Tibial nerve (tissue), 4 donors: ENCODE measurements around the gene GNB2. TPM values are rescaled to one million over a fixed set of nuclear protein-coding genes. Genes with fewer than 3 reads are reported as not detected.

ENCODE experiments used
- DNase-seq, 2 donors: peaks; one replicate each; pipeline ENCODE4 v3.0.0-alpha.2; 2019; ENCODE audit warnings: low spot score in 2 of 2
- H3K27ac ChIP-seq, 4 donors: fragments of 200-600 bp; sonication (generic) in 3 of 4; one replicate each; pipeline ENCODE4 v1.5.1; 2017 to 2019; ENCODE audit warnings: mild to moderate bottlenecking in 1 of 4
- H3K27me3 ChIP-seq, 2 donors: fragments of 200-600 bp; sonication (generic) in 1 of 2; one replicate each; pipeline versions ENCODE4 v1.5.1 to v1.6.0; 2017 to 2019
- H3K36me3 ChIP-seq, 3 donors: fragments of 200-600 bp; sonication (generic); one replicate each; pipeline ENCODE4 v1.5.1; 2018 to 2019
- H3K4me1 ChIP-seq, 4 donors: fragments of 200-600 bp; sonication (generic) in 3 of 4; one replicate each; pipeline ENCODE4 v1.5.1; 2017 to 2019
- H3K4me3 ChIP-seq, 4 donors: fragments of 200-600 bp; sonication (generic) in 3 of 4; one replicate each; pipeline ENCODE4 v1.5.1; 2017 to 2019; ENCODE audit warnings: mild to moderate bottlenecking in 1 of 4, moderate library complexity in 1 of 4
- H3K9me3 ChIP-seq, 4 donors: fragments of 200-600 bp; sonication (generic) in 3 of 4; one replicate each; pipeline ENCODE4 v1.5.1; 2017 to 2019
- CTCF ChIP-seq, 5 experiments: fragments of 200-600 bp in 3 of 5; fragments of 450-650 bp in 2 of 5; sonication (generic) in 3 of 5; IDR thresholded peaks; one replicate each; pipeline ENCODE4 v1.5.1; 2016 to 2019; ENCODE audit warnings: antibody characterized with exemption in 5 of 5, mild to moderate bottlenecking in 3 of 5, moderate library complexity in 2 of 5
- EP300 ChIP-seq, 2 donors: sonication (generic); formaldehyde crosslinking; IDR thresholded peaks; one replicate each; pipeline ENCODE4 v1.6.1; 2017; ENCODE audit warnings: antibody characterized with exemption in 2 of 2, mild to moderate bottlenecking in 1 of 2
- POLR2A ChIP-seq, 2 donors: fragments of 450-650 bp; IDR thresholded peaks; one replicate each; pipeline ENCODE4 v1.6.1; 2017; ENCODE audit warnings: antibody characterized with exemption in 2 of 2, mild to moderate bottlenecking in 2 of 2, moderate library complexity in 2 of 2
- WGBS, 2 donors: methylation state at CpG; one replicate each; pipeline ENCODE4 v1.1.5; 2018; 5-methylcytosine and 5-hydroxymethylcytosine counted together
- total RNA-seq, 4 donors: library from RNA; depleted of rRNA; stranded (reverse); fragments of >200 nt; gene quantifications; one replicate each; pipeline ENCODE4 v1.1.0, GENCODE V29; 2016

Gene GNB2
- total RNA-seq, 4 donors from 2014 or later, result 185 to 290 (median 248) TPM

DNA sequence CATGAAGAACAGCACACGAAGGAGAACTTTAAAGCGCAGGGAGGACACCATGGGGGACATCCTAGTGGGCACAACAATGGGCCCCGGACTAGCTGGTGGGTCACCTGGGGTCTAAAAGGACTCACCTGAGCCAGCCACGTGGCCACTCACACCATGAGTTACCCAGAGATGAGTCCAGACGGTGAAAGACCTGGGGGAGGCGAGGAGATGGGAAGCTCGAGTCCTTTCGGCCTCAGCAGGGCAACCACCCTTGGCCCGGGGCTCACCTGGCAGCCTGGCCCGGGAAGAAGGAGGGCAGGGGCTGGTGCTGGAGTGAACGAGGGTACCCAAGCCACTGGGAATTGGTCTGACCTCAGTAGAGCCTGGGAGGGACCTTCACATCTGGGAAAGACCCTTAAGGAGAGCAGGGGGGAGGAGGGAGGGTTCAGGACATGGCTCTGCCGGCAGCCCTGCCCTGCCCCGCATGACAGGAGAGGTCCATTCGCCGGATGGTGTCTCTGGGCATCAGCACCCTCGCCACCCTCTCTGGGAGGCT is 14.9 kb downstream of the GNB2 start:
- Histone ChIP-seq H3K4me3 (no peak overlapping the region), H3K27me3 (no peaks in the 10 kb centered on the region), H3K27ac (peak overlapping the region in 2 of 4 donors; percentile 60 to 67), H3K9me3 (no peaks in the 10 kb centered on the region), H3K4me1 (peaks cover 0 to 65% (median 51%) of the 10 kb centered on the region in 4 donors), H3K36me3 (peaks cover 9 to 55% (median 38%) of the 10 kb centered on the region in 3 donors)
- no peak for DNase-seq
- 75 to 80% methylated on average over 16 of the region's 16 CpGs for WGBS, 2 donors
- TF ChIP-seq POLR2A (IDR thresholded peaks at IDR 0.05), result no peak
- no peak for TF ChIP-seq EP300 (IDR thresholded peaks at IDR 0.05)
- no peak for TF ChIP-seq CTCF (IDR thresholded peaks at IDR 0.05)

DNA sequence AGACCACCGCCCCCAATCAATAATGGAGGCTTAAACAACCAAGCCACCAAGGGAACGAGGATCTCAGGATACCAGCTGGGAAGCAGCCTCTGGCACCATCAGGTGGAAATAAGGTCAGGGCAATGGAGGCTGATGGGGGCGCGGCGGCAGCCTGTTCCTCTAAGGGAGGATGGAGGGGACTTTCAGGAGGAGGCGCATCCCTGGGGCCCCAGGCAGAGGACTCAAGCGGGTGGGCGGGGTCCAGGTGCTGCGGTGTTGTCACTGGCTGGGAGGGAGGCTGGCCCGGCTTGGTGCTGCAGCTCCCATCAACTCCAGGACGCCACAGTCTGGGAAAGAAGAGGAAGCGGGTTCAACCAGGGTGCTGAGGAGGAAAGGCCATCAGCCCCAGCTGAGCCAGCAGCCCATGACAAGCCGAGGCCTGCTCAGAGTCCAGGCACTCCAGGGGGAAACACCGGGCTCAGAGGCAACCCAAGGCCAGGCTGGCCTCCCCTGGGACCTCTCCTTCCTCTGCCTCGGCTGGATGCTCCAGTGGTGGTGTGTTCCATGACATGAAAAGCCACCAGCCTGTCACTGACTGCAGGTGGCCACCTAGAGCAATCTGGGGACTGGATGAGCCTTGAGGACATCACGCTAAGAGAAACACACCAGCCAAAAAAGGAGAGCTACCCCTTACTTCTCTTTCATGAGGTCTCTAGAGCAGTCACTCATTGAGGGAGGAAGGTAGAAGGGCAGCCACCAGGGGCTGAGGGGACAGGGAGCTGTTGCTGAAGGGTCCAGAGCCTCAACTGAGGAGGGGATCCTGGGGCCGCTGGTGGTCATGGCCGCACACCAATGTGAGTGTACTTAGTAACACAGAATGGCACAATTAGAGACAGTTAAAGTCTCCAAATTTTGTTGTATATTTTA is 15.9 kb downstream of the GNB2 start:
- no peak for TF ChIP-seq POLR2A (IDR thresholded peaks at IDR 0.05)
- TF ChIP-seq EP300 (IDR thresholded peaks at IDR 0.05), result no peak
- no peak for TF ChIP-seq CTCF (IDR thresholded peaks at IDR 0.05)
- no peaks in the 10 kb centered on the region for H3K27me3 ChIP-seq
- H3K36me3 ChIP-seq, result peaks cover 1 to 44% (median 29%) of the 10 kb centered on the region in 3 donors
- DNase-seq, result no peak
- WGBS, 2 donors, result 77 to 81% methylated on average over 16 to 18 of the region's 18 CpGs
- no peaks in the 10 kb centered on the region for H3K9me3 ChIP-seq
- no peak overlapping the region for H3K4me3 ChIP-seq
- peak overlapping the region in 2 of 4 donors; percentile 40 to 67 for H3K27ac ChIP-seq
- peaks cover 0 to 66% (median 52%) of the 10 kb centered on the region in 4 donors for H3K4me1 ChIP-seq

- peak overlapping the region in 2 of 4 donors; percentile 93 to 97 for H3K27ac ChIP-seq
Observed at GRCh38 chr7:100691676-100692577, 18.4 kb downstream of the GNB2 start.

GRCh38 chr7:100692578-100692961 is 19.0 kb downstream of the GNB2 start:
- Histone ChIP-seq H3K9me3 (no peaks in the 10 kb centered on the region), H3K4me3 (peak overlapping the region; percentile 84 to 99 (median 92)), H3K36me3 (peaks cover 0 to 14% (median 1%) of the 10 kb centered on the region in 3 donors), H3K27ac (peak overlapping the region in 3 of 4 donors; percentile 87 to 97 (median 93)), H3K4me1 (peaks cover 0 to 66% (median 52%) of the 10 kb centered on the region in 4 donors), H3K27me3 (no peaks in the 10 kb centered on the region)
- no peak for DNase-seq
- 36 to 37% methylated on average over 6 of the region's 6 CpGs for whole genome bisulfite sequencing, 2 donors
- TF ChIP-seq POLR2A (IDR thresholded peaks at IDR 0.05), result no peak
- TF ChIP-seq CTCF (IDR thresholded peaks at IDR 0.05), result no peak
- TF ChIP-seq EP300 (IDR thresholded peaks at IDR 0.05), result no peak

More at GRCh38 chr7:100691676-100692577, 18.4 kb downstream of the GNB2 start:
- peak in 1 of 2 donors; percentile 43 for TF ChIP-seq EP300 (IDR thresholded peaks at IDR 0.05)
- TF ChIP-seq POLR2A (IDR thresholded peaks at IDR 0.05), result no peak
- peak; percentile 90 to 96 (median 92) for TF ChIP-seq CTCF (IDR thresholded peaks at IDR 0.05)
- Histone ChIP-seq H3K27me3 (no peaks in the 10 kb centered on the region), H3K36me3 (peaks cover 0 to 20% (median 8%) of the 10 kb centered on the region in 3 donors), H3K4me1 (peaks cover 0 to 70% (median 52%) of the 10 kb centered on the region in 4 donors), H3K4me3 (peak overlapping the region in 2 of 4 donors; percentile 84 to 94), H3K9me3 (no peaks in the 10 kb centered on the region)
- peak; percentile 65 to 85 for DNase-seq
- 20 to 25% methylated on average over 28 of the region's 28 CpGs for WGBS, 2 donors
